ENCODE data around the gene NRSN1. TPM values are rescaled to one million over a fixed set of nuclear protein-coding genes. Genes with fewer than 3 reads are reported as not detected.

The NRSN1 gene
- total RNA-seq, 1 experiment from 2014 or later, result not detected

DNA sequence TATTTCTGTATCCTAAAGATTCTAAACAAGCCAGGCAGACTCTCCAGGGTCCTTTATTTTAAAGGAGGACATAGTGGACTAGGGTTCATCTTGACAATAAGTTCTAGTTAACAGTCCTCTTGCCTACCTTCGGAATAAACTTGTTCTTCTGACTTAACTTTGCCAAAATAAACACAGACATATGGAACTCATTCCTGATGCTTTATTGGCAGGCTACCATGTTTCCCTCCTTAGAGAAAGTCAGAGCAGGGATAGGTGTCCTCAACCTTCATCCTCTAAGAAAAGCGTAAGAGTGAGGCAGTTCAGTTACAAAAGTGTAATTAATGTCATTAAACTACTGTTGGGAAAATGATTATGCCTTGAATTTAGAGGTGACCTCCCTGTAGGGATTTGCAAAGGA, 46.9 kb upstream of the NRSN1 start:
- WGBS (ENCODE audit: extremely low coverage, insufficient read length, low lambda C conversion rate), result no CpG with 5 or more reads among the region's 2 CpGs
- Histone ChIP-seq H2AFZ (ENCODE audit: low read length) (no peak overlapping the region), H3K4me1 (ENCODE audit: insufficient read depth, low read length) (no peaks in the 10 kb centered on the region), H3K79me1 (ENCODE audit: insufficient read depth, low read depth, low read length, poor library complexity, severe bottlenecking) (no peaks in the 10 kb centered on the region), H2BK20ac (ENCODE audit: low read depth, low read length, poor library complexity, severe bottlenecking) (no peak overlapping the region), H3K23me2 (ENCODE audit: insufficient read length, low read depth, low read length, poor library complexity, severe bottlenecking) (no peaks in the 10 kb centered on the region), H3K4me2 (ENCODE audit: insufficient read depth, insufficient read length, low read length) (no peak overlapping the region), H3K27ac (ENCODE audit: insufficient read length, low read depth, low read length) (no peak overlapping the region), H2BK15ac (ENCODE audit: low read depth, low read length) (no peak overlapping the region), H3K27me3 (ENCODE audit: insufficient read depth, low read length) (no peaks in the 10 kb centered on the region), H3T11ph (ENCODE audit: low read length) (no peak overlapping the region), H3K18ac (ENCODE audit: insufficient read length, low read depth, low read length) (no peak overlapping the region), H4K8ac (replicated peaks; ENCODE audit: insufficient read length, low read depth, low read length) (no peak overlapping the region), H2AK5ac (ENCODE audit: insufficient read length, low read length) (no peak overlapping the region), H4K20me1 (ENCODE audit: control insufficient read depth, insufficient read depth, insufficient read length) (no peaks in the 10 kb centered on the region), H4K5ac (ENCODE audit: insufficient read length, low read depth, low read length) (no peak overlapping the region), H2BK120ac (ENCODE audit: low read depth, low read length, poor library complexity, severe bottlenecking) (no peak overlapping the region), H3K14ac (ENCODE audit: insufficient read depth, low read length) (no peak overlapping the region), H3K79me2 (ENCODE audit: insufficient read depth, low read length) (no peaks in the 10 kb centered on the region), H3K23ac (ENCODE audit: insufficient read length, low read depth, low read length) (no peak overlapping the region), H2BK5ac (ENCODE audit: insufficient read length, low read length) (no peak overlapping the region), H3K9ac (ENCODE audit: extremely low read depth, insufficient read length, low read length) (no peak overlapping the region), H3K4ac (ENCODE audit: low read depth, low read length) (no peak overlapping the region), H3K56ac (ENCODE audit: insufficient read length, low read depth, low read length) (no peak overlapping the region), H3K9me3 (ENCODE audit: control insufficient read depth, low read depth, low read length) (no peaks in the 10 kb centered on the region), H2BK12ac (ENCODE audit: insufficient read length, low read depth, low read length) (no peak overlapping the region), H4K91ac (ENCODE audit: insufficient read length, low read depth, low read length) (no peak overlapping the region)
- DNase-seq, result no peak
- Mint-ChIP-seq H3K9me3 (peaks cover 19 to 25% of the 10 kb centered on the region in 2 experiments), H3K27ac (no peak overlapping the region), H3K4me1 (no peaks in the 10 kb centered on the region), H3K4me3 (no peak overlapping the region), H3K36me3 (ENCODE audit: insufficient read depth in 1 of 3, low read depth in 3 of 3) (peaks cover 6 to 14% (median 10%) of the 10 kb centered on the region in 3 experiments; a peak in 6 of 7 replicates), H3K27me3 (ENCODE audit: low read depth) (no peaks in the 10 kb centered on the region)
- TF ChIP-seq, protein P1, sequence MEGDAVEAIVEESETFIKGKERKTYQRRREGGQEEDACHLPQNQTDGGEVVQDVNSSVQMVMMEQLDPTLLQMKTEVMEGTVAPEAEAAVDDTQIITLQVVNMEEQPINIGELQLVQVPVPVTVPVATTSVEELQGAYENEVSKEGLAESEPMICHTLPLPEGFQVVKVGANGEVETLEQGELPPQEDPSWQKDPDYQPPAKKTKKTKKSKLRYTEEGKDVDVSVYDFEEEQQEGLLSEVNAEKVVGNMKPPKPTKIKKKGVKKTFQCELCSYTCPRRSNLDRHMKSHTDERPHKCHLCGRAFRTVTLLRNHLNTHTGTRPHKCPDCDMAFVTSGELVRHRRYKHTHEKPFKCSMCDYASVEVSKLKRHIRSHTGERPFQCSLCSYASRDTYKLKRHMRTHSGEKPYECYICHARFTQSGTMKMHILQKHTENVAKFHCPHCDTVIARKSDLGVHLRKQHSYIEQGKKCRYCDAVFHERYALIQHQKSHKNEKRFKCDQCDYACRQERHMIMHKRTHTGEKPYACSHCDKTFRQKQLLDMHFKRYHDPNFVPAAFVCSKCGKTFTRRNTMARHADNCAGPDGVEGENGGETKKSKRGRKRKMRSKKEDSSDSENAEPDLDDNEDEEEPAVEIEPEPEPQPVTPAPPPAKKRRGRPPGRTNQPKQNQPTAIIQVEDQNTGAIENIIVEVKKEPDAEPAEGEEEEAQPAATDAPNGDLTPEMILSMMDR (conservative IDR thresholded peaks at IDR 0.05), result no peak
